ENCODE data around the gene ENO2. TPM values are rescaled to one million over a fixed set of nuclear protein-coding genes. Genes with fewer than 3 reads are reported as not detected.

Gene ENO2
- total RNA-seq, 4 donors from 2014 or later, result 13.0 to 25.3 (median 19.8) TPM

- Histone ChIP-seq H3K4me3 (replicated peaks in 1 of 3) (no peak overlapping the region), H3K36me3 (no peaks in the 10 kb centered on the region), H3K9me3 (no peaks in the 10 kb centered on the region), H3K27ac (peak overlapping the region in 2 of 3 donors; percentile 49 to 55), H3K4me1 (peaks cover 26 to 32% of the 10 kb centered on the region in 2 donors), H3K27me3 (no peaks in the 10 kb centered on the region)
- intact Hi-C loops (cut with DNase I), result no loop called here
- no peak for DNase-seq
- TF ChIP-seq POLR2A (IDR thresholded peaks at IDR 0.05) (no peak), CTCF (IDR thresholded peaks at IDR 0.05) (no peak)
- 88 to 91% methylated on average over 14 of the region's 14 CpGs for WGBS, 2 donors
Measured at GRCh38 chr12:6917491-6918231, 3.3 kb downstream of the ENO2 start.

- intact Hi-C loops (cut with DNase I), result no loop called here
- TF ChIP-seq CTCF (IDR thresholded peaks at IDR 0.05) (no peak), POLR2A (IDR thresholded peaks at IDR 0.05) (no peak)
- DNase-seq, result no peak
- WGBS, 2 donors, result 78 to 80% methylated on average over 7 of the region's 7 CpGs
- Histone ChIP-seq H3K4me3 (replicated peaks in 1 of 3) (no peak overlapping the region), H3K27ac (no peak overlapping the region), H3K27me3 (no peaks in the 10 kb centered on the region), H3K9me3 (no peaks in the 10 kb centered on the region), H3K36me3 (no peaks in the 10 kb centered on the region), H3K4me1 (peaks cover 22 to 33% of the 10 kb centered on the region in 2 donors)
Measured at GRCh38 chr12:6919588-6919987, 5.2 kb downstream of the ENO2 start.

- Histone ChIP-seq H3K4me1 (peaks cover 28 to 36% of the 10 kb centered on the region in 2 donors), H3K4me3 (replicated peaks in 1 of 3) (no peak overlapping the region), H3K9me3 (no peaks in the 10 kb centered on the region), H3K27me3 (no peaks in the 10 kb centered on the region), H3K27ac (no peak overlapping the region), H3K36me3 (no peaks in the 10 kb centered on the region)
- no peak for DNase-seq
- WGBS, 2 donors, result 90 to 93% methylated on average over 7 of the region's 7 CpGs
- intact Hi-C loops (cut with DNase I), result no loop called here
- no peak for TF ChIP-seq POLR2A (IDR thresholded peaks at IDR 0.05)
- no peak for TF ChIP-seq CTCF (IDR thresholded peaks at IDR 0.05)
Measured at GRCh38 chr12:6921539-6921938, 7.2 kb downstream of the ENO2 start.

GRCh38 chr12:6921996-6922946 lies 7.9 kb downstream of the ENO2 start:
- intact Hi-C loops (cut with DNase I), result no loop called here
- Histone ChIP-seq H3K27me3 (no peaks in the 10 kb centered on the region), H3K4me3 (replicated peaks in 1 of 3) (no peak overlapping the region), H3K27ac (peak overlapping the region in 1 of 3 donors; percentile 9), H3K9me3 (no peaks in the 10 kb centered on the region), H3K36me3 (no peaks in the 10 kb centered on the region), H3K4me1 (peaks cover 25 to 33% of the 10 kb centered on the region in 2 donors)
- no peak for DNase-seq
- TF ChIP-seq POLR2A (IDR thresholded peaks at IDR 0.05) (no peak), CTCF (IDR thresholded peaks at IDR 0.05) (no peak)
- WGBS, 2 donors, result 91 to 92% methylated on average over 6 to 9 of the region's 9 CpGs

All from thyroid gland (tissue), 4 donors.